NB4 (cell line): ENCODE results near the gene ITGA1.

Experiments used
- CTCF ChIP-seq: IDR thresholded peaks from one replicate; pipeline ENCODE4 v1.5.1; 2012; ENCODE audit warnings: low read depth, low read length
- POLR2A ChIP-seq: IDR thresholded peaks from 2 replicates; pipeline ENCODE4 v1.6.1; 2011; ENCODE audit warnings: mild to moderate bottlenecking; ENCODE audit not compliant: insufficient read length; ENCODE audit errors: extremely low read depth

GRCh38 chr5:52810426-52810825, 22.7 kb downstream of the ITGA1 start:
- TF ChIP-seq POLR2A (no peak), CTCF (no peak)
